Fibroblast of lung (primary cell): ENCODE results near the gene SLC16A14.

Experiments used
- CTCF ChIP-seq, 2 donors: IDR thresholded peaks in 1 of 2; conservative IDR thresholded peaks in 1 of 2; 1 replicate in 1 of 2; 2 replicates in 1 of 2; pipeline ENCODE4 v1.5.1; 2011 to 2012; ENCODE audit warnings: low read length in 2 of 2, control low read depth in 1 of 2, inconsistent platforms in 1 of 2, low read depth in 1 of 2, mild to moderate bottlenecking in 1 of 2
- EZH2 ChIP-seq: IDR thresholded peaks from 2 replicates; pipeline ENCODE4 v1.5.1; 2012; ENCODE audit warnings: low read length, control low read depth, mild to moderate bottlenecking; ENCODE audit errors: missing control alignments

GRCh38 chr2:230042195-230042594 is 26.5 kb downstream of the SLC16A14 start:
- TF ChIP-seq CTCF (conservative IDR thresholded peaks at IDR 0.05 in 1 of 2, IDR thresholded peaks at IDR 0.05 in 1 of 2; ENCODE audit: low read depth in 1 of 2, low read length in 2 of 2) = no peak
- TF ChIP-seq EZH2 = no peak
